HEK293T (cell line): ENCODE data around the gene CDCA5.

Source experiments
- ARNT ChIP-seq: fragments of 450-650 bp; IDR thresholded peaks from 2 replicates; pipeline ENCODE4 v1.6.1; 2017; ENCODE audit warnings: mild to moderate bottlenecking
- BHLHE40 ChIP-seq: fragments of 450-650 bp; IDR thresholded peaks from 2 replicates; pipeline ENCODE4 v1.6.1; 2016; ENCODE audit warnings: mild to moderate bottlenecking, moderate library complexity, borderline replicate concordance
- ELF4 ChIP-seq: fragments of 450-650 bp; IDR thresholded peaks from 2 replicates; pipeline ENCODE4 v1.6.1; 2017; ENCODE audit warnings: antibody characterized with exemption
- FOXA1 ChIP-seq: fragments of 450-650 bp; IDR thresholded peaks from 2 replicates; pipeline ENCODE4 v1.6.1; 2016; ENCODE audit warnings: mild to moderate bottlenecking
- FOXK2 ChIP-seq: fragments of 450-650 bp; IDR thresholded peaks from 2 replicates; pipeline ENCODE4 v1.6.1; 2016; ENCODE audit warnings: mild to moderate bottlenecking
- FOXM1 ChIP-seq: fragments of 450-650 bp; IDR thresholded peaks from 2 replicates; pipeline ENCODE4 v1.6.1; 2017; ENCODE audit warnings: mild to moderate bottlenecking, borderline replicate concordance
- HDGF ChIP-seq: fragments of 450-650 bp; IDR thresholded peaks from 2 replicates; pipeline ENCODE4 v1.6.1; 2017; ENCODE audit warnings: antibody characterized with exemption, borderline replicate concordance
- L3MBTL2 ChIP-seq: fragments of 450-650 bp; conservative IDR thresholded peaks from 2 replicates; pipeline ENCODE4 v1.6.1; 2016; ENCODE audit warnings: mild to moderate bottlenecking
- LEF1 ChIP-seq: fragments of 450-650 bp; IDR thresholded peaks from 2 replicates; pipeline ENCODE4 v1.6.1; 2017; ENCODE audit warnings: mild to moderate bottlenecking, borderline replicate concordance
- SP1 ChIP-seq: fragments of 450-650 bp; IDR thresholded peaks from 2 replicates; pipeline ENCODE4 v1.6.1; 2017
- SUZ12 ChIP-seq: fragments of 450-650 bp; IDR thresholded peaks from 2 replicates; pipeline ENCODE4 v1.6.1; 2016; ENCODE audit warnings: mild to moderate bottlenecking
- TARDBP ChIP-seq: fragments of 450-650 bp; IDR thresholded peaks from 2 replicates; pipeline ENCODE4 v1.6.1; 2016
- ZNF384 ChIP-seq: fragments of 450-650 bp; IDR thresholded peaks from 2 replicates; pipeline ENCODE4 v1.6.1; 2016
- TF ChIP-seq, protein P1 (sequence below): fragments of 450-650 bp; IDR thresholded peaks from 2 replicates; pipeline ENCODE4 v1.6.1; 2016

GRCh38 chr11:65045061-65045460, 38.8 kb downstream of the CDCA5 start:
- TF ChIP-seq FOXA1 (no peak), SP1 (no peak), FOXK2 (no peak), ARNT (no peak), L3MBTL2 (no peak), ZNF384 (no peak), LEF1 (no peak), TARDBP (no peak), SUZ12 (no peak), ELF4 (no peak), BHLHE40 (no peak), HDGF (no peak), FOXM1 (no peak)
- TF ChIP-seq, protein P1, sequence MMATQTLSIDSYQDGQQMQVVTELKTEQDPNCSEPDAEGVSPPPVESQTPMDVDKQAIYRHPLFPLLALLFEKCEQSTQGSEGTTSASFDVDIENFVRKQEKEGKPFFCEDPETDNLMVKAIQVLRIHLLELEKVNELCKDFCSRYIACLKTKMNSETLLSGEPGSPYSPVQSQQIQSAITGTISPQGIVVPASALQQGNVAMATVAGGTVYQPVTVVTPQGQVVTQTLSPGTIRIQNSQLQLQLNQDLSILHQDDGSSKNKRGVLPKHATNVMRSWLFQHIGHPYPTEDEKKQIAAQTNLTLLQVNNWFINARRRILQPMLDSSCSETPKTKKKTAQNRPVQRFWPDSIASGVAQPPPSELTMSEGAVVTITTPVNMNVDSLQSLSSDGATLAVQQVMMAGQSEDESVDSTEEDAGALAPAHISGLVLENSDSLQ = no peak
